Measurements from ENCODE around the gene CCDC9.
A peak's percentile ranks its signal among the peaks of the same experiment; 100 is the strongest.
"Not testable (repeated sequence)": the region's sequence is repeated elsewhere in the genome, so short reads cannot be mapped to it uniquely, and the experiment has no call there.

CCDC9 gene

DNA sequence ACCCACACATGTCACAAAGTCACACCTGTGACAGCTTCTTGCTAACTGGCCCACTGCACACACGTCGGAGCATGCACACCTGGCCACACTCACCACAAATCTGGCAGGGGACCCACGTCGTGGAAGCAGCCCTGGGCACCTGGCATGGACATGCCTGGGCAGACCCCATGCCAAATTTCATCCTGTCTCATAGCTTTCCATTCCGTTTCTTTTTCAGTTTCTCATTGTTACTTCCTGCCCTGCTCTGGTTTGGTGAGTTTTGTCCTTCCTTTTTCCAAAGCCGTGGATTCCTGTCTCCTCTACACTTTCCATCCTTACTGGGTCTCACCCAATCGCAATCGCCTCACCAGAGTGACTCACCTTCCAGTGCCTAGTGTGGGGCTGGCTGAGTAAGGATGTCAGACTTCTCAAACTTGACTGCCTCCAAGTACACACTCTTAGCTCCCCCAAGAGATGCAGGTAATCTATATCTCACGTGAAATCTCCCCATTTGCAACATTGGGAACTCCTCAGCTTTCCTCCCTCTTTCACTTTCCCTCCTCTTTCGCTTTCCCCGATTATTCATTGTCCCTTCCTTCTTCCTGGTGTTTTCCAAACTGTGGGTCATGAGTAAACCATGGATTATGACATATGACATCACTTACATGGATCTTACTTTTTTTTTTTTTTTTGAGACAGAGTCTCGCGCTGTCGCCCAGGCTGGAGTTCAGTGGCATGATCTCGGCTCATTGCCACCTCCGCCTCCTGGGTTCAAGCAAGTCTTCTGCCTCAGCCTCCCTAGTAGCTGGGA lies 23.7 kb upstream of the CCDC9 start:
- no peak for FAIRE-seq

GRCh38 chr19:47236072-47236675 lies 20.2 kb upstream of the CCDC9 start:
- FAIRE-seq, result no peak

GRCh38 chr19:47239152-47239551 lies 17.2 kb upstream of the CCDC9 start:
- no peak for FAIRE-seq

- no peak for FAIRE-seq
Measured at GRCh38 chr19:47239610-47240296, 16.6 kb upstream of the CCDC9 start.

DNA sequence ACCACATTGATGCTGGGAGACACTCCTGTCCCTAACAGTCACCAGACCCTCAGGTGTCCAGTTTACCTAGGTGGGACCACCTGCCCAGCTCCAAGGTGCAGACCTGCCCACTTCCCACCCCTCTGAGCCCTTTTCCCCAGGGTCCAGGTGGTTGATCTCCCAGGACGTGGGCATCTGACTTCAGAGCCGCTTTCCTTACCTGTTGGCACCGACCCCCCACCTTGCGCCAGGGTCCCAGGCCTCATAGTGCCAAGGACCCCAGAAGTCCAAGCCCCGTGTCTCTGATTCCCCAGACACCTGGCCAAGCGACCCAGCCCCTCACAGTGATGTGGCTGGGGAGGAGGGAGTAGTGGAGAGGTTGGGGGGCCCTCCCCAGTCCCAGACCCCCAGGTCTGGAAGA lies 15.8 kb upstream of the CCDC9 start:
- FAIRE-seq, result no peak

- FAIRE-seq, result no peak
Measured at GRCh38 chr19:47240996-47241918, 15.1 kb upstream of the CCDC9 start.

- FAIRE-seq, result no peak
Measured at GRCh38 chr19:47241919-47242577, 14.3 kb upstream of the CCDC9 start.

DNA sequence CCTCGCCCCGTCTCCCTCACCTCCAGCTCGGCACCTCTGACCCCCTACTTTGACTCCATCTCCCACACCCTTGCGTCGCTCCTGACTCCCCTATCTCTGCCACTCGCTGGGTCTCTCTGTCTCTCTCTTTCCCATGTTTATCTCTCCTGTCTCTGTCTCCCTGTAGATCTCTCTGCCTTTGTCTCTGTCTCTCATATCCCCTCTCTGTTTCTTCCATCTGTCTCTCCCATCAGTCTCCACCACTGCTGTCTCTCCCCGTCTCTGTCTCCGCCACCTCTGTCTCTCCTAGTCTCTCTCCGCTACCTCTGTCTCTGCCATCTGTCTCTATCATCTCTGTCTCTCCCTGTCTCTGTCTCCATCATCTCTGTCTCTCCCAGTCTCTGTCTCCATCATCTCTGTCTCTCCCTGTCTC lies 13.0 kb upstream of the CCDC9 start:
- FAIRE-seq, result no peak

DNA sequence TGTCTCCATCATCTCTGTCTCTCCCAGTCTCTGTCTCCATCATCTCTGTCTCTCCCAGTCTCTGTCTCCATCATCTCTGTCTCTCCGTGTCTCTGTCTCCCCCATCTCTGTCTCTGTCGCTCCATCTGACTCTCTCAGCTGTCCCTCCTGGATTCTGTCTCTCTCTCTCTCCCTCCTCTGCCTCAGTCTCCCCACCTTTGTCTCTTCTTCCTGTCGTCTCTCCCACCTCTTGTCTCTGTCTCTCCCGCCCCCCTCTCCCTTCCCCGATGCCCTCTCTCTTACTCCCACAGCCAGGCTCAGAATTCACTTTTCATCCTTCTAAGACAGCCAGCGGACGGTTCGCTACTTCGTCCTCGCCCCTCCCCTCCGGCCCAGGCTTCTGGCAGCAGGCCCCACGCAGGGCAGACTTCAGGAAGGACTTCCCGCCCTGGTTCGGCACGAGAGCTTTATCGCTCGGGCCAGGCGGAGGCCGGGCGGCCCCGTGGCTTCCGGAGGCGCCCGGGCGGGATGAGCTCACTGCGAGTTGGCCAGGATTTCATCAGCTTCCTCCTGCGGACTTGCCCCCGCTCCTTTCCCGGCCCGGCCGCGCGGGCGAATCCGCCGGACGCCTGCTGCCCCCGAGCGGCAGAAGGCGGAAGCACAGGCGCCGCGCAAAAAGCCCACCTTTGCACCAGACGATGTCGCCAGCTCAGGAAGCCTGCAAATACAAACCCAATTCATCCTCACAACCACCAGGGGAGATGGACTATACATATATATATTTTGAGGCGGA lies 12.4 kb upstream of the CCDC9 start:
- FAIRE-seq, result no peak

- FAIRE-seq, result no peak
Measured at GRCh38 chr19:47247308-47247990, 8.9 kb upstream of the CCDC9 start.

GRCh38 chr19:47253016-47253415 lies 3.3 kb upstream of the CCDC9 start:
- FAIRE-seq, result not testable (repeated sequence)

DNA sequence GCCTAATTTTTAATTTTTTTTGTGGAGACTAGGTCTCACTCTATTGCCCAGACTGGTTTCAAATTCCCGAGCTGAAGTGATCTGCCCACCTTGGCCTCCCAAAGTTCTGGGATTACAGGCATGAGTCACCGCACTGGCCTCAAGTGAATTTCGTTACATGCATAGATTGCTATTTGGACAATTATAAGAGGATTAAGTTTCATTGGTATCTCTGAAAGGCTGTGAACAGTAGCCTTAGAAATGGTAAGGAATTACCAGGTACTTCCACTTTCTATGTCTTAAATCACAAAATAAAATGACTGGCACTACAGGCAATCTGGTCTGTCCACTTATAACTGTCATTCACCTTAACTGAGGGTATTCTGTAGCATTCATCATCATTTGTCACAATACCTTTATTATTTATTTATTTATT lies 2.9 kb upstream of the CCDC9 start:
- FAIRE-seq, result no peak

- FAIRE-seq, result no peak
Measured at GRCh38 chr19:47253970-47254369, 2.4 kb upstream of the CCDC9 start.

- FAIRE-seq, result peak; percentile 69
Measured at GRCh38 chr19:47256693-47257410, 527 bp downstream of the CCDC9 start.

DNA sequence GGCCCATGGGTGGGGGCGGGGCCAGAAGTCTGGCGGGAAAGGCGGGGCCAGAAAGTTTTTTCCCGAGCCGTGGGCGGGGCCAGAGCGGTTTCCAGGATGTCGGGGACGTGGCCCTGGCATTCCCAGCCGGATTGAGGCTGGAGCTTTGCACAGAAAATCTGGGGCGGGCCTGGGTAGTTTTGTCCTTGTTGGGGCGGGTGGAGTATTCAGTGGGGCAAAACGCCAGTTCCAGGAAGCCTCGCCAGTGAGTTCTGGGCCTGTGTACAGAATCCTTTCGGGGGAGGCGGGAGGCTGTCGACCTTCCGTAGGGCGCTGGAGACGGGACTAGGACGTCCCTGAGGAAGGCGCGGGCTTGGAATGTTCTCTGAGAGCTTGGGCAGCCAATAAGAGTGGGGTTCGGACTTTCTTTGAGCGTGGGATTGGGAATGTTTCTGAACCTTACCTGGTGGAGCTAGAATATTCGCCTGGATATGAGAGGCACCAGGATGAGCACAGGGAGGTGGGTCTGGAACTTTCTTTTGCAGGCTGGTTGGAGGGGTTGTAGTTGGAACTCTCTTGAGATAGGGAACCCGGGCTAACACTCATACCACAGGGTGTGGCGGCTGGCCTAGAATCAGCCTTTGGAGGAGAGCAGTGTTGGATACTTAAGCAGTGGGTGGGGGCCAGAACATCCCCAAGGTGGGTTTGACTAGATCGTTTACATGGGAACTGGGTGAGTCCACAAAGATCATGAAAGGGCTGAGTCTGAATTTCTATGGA lies 1.3 kb downstream of the CCDC9 start:
- FAIRE-seq, result no peak

- no peak for FAIRE-seq
Measured at GRCh38 chr19:47258434-47258833, 2.1 kb downstream of the CCDC9 start.

GRCh38 chr19:47258895-47259555 lies 2.7 kb downstream of the CCDC9 start:
- no peak for FAIRE-seq

DNA sequence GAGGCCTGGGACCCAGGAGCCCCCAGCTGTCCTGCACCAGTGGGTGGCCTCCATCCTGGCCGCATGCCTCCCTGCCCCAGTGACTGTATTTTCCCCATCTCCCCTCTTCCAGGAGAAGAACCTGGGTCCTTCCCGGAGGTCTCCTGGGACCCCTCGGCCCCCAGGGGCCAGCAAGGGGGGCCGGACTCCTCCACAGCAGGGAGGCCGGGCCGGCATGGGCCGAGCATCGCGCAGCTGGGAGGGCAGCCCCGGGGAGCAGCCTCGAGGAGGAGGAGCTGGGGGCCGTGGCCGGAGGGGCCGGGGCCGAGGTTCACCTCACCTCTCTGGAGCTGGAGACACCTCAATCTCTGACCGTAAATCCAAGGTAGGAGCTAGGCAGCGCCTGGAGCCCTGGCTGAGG lies 4.2 kb downstream of the CCDC9 start:
- no peak for FAIRE-seq
